HPDE6-E6E7 (cell line): ENCODE results near the gene EMCN.
"Not testable (repeated sequence)": the region's sequence is repeated elsewhere in the genome, so short reads cannot be mapped to it uniquely, and the experiment has no call there.

Experiments used
- DNase-seq: peaks from one replicate; pipeline ENCODE4 v3.0.0; 2011; ENCODE audit warnings: missing footprints; ENCODE audit errors: extremely low spot score

EMCN gene, protein sequence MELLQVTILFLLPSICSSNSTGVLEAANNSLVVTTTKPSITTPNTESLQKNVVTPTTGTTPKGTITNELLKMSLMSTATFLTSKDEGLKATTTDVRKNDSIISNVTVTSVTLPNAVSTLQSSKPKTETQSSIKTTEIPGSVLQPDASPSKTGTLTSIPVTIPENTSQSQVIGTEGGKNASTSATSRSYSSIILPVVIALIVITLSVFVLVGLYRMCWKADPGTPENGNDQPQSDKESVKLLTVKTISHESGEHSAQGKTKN

GRCh38 chr4:100517864-100518341 is at the start of gene EMCN:
Gene EMCN, minus strand, starts transcription at chr4:100518022. Its CDS starts 108 bp downstream, at chr4:100517914.
- DNase-seq: no peak

DNA sequence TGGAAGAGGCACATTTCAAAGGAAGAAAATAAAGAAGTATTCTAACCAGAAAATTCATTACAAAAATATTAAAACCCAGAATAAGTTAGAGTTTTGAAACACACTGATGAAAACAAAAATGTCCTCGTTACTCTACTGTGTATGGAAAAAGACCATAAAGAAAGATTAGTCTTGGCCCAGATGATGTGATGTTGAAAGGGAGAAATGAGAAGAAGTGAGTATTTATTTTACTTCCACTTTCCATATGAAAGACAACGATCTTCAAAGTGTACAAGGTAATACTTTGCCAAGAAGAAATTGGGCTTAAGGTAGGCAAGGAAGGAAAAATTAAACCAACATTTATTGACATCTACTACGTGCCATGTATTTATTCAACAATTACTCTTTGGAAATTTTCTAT is 48.6 kb upstream of the EMCN start:
- no peak for DNase-seq

GRCh38 chr4:100557306-100557705 is 39.5 kb upstream of the EMCN start:
- DNase-seq: peak; percentile 13

- no peak for DNase-seq
These were observed 38.0 kb upstream of the EMCN start for GRCh38 chr4:100555611-100556337.

DNA sequence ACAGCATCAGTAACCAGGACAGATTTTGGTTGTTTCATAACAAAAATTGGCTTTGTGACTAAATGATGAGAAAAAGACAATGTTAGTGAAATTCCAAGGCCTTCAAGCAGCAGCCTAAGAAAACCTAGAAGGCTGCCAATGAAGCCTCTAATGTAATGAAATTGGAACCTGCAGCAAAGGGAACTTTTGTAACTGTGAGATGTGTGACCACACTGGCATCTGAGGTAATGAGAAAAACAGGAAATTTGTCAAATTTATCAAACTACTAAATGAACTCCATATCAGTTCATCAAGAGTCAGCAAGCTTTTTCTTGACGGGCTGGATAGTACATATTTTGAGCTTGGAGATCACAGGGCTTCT is 30.4 kb upstream of the EMCN start:
- no peak for DNase-seq

- no peak for DNase-seq
These were observed 29.8 kb upstream of the EMCN start for GRCh38 chr4:100547541-100548199.

- DNase-seq: no peak
These were observed 27.6 kb upstream of the EMCN start for GRCh38 chr4:100545427-100545826.

GRCh38 chr4:100540131-100540530 is 22.3 kb upstream of the EMCN start:
- DNase-seq: no peak

- no peak for DNase-seq
These were observed 21.9 kb upstream of the EMCN start for GRCh38 chr4:100539706-100540105.

GRCh38 chr4:100533741-100534140 is 15.9 kb upstream of the EMCN start:
- no peak for DNase-seq

- not testable (repeated sequence) for DNase-seq
These were observed 12.3 kb upstream of the EMCN start for GRCh38 chr4:100530161-100530560.

DNA sequence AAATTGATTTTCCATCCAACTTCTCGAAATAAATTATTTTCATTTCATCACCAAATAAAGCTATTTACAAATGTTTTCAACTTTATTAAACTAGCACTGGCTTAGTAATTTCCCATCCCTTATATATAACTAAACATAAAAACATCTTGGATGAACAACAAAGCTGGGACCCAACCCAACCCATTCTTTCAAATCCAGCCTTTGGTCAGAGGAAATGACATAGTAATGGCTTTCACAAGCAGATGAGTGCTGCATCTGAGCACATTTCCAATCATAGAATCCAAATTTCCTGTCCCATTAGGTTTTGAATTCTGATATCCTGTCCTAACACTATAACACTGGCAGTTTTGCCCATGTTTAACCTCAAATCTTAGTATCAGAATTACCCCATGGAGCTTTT is 7.9 kb upstream of the EMCN start:
- DNase-seq: no peak

GRCh38 chr4:100519205-100519604 is 1.4 kb upstream of the EMCN start:
- DNase-seq: no peak

- no peak for DNase-seq
These were observed 1.6 kb downstream of the EMCN start for GRCh38 chr4:100516225-100516624.

DNA sequence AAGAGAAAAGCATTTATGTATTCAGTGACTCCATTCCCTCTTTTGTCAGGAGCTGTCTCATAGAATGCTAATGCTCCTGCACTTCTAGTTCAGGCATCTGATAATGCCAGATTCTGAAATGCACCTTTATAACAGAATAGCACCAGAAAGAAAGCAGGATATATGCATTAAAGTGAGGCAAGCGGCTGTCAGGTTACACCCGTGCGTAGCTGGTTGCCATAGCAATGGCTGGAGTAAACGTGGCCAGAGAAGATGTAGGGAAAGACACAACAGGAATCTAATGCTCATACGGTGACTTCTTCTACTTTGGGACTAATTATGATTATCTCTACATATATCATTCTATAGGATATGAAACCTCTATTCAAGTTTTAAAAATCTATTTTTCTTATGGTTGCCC is 5.9 kb downstream of the EMCN start:
- no peak for DNase-seq

DNA sequence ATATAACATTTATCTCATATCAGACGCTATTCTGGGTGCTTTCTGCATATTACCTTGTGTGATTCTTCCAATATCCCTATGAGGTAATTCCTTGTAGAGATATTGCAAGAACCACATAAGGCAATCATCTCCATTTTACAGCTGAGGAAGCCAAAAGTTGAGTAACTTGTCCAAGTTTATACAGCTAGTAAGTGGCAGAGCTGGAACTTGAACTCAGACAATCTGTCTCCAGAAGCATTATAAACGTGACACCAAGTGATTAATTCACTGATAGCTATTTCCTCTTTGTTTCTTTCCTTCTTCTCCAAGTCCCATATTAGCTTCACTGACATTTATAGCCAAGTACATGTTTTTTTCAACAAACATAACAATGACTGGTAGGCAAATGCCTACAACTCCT is 7.3 kb downstream of the EMCN start:
- no peak for DNase-seq

DNA sequence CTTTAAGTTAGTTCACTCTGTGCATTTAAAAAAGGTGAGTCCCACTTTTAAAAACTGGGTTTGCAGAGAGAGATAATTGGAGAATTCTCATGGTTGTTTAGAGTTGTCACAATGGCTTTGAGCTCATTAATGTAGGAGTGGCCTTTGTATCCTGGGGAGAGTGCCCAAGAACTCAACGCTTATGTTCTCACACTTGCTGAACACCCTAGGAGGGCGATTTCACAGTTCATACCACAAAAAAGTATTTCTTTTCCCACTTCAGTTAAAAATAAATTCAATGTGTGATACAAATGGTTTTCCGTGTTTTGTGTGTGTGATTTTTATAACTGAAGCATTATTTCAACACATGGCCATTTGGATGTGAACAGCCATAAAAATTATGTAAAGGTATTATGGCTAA is 8.4 kb downstream of the EMCN start:
- no peak for DNase-seq

- no peak for DNase-seq
These were observed 9.1 kb downstream of the EMCN start for GRCh38 chr4:100508691-100509090.

DNA sequence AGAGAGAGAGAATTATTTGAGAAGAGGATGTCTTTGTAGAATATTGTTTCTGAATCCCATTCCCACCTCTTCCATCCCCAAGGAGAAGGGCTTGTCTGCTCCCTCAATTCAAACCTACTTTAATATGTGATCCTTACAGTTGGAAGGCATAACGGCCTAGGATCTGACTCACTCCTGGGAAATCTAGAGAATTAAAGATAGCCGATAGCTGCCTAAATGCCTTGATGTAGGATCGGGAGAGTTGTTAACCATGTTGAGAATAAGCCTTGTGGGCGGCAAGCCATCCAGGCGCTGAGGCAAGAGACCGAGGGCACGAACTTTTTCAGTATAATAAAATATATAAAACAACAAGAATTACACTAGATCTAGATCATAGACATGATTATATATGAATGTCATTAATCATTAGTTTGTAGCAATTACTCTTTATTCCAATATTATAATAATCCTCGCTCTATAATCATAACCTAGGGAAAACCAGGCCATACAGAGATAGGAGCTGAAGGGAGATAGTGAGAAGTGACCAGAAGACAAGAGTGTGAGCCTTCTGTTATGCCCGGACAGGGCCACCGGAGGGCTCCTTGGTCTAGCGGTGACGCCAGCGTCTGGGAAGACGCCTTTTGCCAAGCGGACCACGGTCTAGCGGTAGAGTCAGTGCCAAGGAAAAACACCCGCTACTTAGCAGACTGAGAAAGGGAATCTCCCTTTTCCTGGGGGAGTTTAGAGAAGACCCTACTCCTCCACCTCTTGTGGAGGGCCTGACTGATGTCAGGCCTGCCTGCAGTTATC is 13.5 kb downstream of the EMCN start:
- no peak for DNase-seq

DNA sequence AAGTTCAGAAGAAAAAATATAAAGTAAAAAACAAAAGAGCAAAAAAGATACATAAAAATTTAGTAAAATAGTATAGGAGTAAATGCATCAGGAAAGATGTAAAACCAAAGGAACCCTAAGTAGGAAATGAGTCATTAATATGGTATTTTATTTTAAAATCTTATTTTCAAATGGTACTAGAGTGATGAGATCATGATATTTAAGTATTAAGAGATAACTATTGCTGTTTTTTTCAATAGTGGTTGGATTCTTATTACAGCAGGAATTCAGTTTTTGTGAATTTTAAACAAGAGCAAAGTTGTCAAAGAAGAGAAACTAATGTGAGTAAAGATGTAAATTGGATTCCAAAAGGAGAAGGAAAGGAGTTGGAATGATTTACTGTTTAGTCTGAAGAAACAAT is 20.0 kb downstream of the EMCN start:
- DNase-seq: no peak

DNA sequence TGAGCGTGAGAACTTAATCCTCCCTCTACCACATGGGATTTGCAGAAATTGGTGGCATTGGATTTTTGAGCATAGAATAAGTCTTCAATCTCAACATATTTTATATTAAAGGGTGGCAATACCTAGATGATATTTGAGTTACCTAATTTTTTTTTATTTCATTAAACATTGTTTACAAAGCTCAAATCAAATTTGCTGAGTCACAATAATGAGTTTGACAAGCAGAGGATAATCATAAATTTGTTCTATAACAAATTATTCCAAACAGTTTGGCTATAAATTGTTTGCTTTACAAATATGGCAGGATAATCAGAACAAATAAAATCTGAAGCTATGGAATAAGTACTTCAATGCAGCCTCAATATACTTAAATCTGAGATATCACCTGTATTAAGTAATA is 22.7 kb downstream of the EMCN start:
- no peak for DNase-seq

GRCh38 chr4:100494166-100494565 is 23.7 kb downstream of the EMCN start:
- DNase-seq: no peak
